Upper lobe of left lung (tissue), 6 donors: ENCODE results near the gene CCNDBP1. TPM values are rescaled to one million over a fixed set of nuclear protein-coding genes. Genes with fewer than 3 reads are reported as not detected.

ENCODE experiments used
- ATAC-seq, 2 donors: fragments of 200-7000 bp; cut with Tn5 transposase; one replicate each; pipeline ENCODE4 v1.9.1; 2022; ENCODE audit warnings: mild to moderate bottlenecking in 2 of 2, moderate library complexity in 2 of 2; ENCODE audit not compliant: low FRiP score in 2 of 2
- DNase-seq, 2 donors: peaks; one replicate each; pipeline ENCODE4 v3.0.0-alpha.2; 2019 to 2020
- H3K27ac ChIP-seq, 4 donors: fragments of 200-600 bp; sonication (generic); one replicate each; pipeline ENCODE4 v1.5.1; 2016 to 2019
- H3K27me3 ChIP-seq, 4 donors: fragments of 200-600 bp; sonication (generic); one replicate each; pipeline ENCODE4 v1.5.1; 2017 to 2019
- H3K36me3 ChIP-seq, 4 donors: fragments of 200-600 bp; sonication (generic); one replicate each; pipeline ENCODE4 v1.5.1; 2016 to 2019
- H3K4me1 ChIP-seq, 4 donors: fragments of 200-600 bp; sonication (generic); one replicate each; pipeline ENCODE4 v1.5.1; 2018 to 2019
- H3K4me3 ChIP-seq, 4 donors: fragments of 200-600 bp; sonication (generic); one replicate each; pipeline ENCODE4 v1.5.1; 2017 to 2019; ENCODE audit warnings: mild to moderate bottlenecking in 2 of 4, moderate library complexity in 1 of 4
- H3K9me3 ChIP-seq, 4 donors: fragments of 200-600 bp; sonication (generic); one replicate each; pipeline ENCODE4 v1.5.1; 2018 to 2019
- CTCF ChIP-seq, 6 experiments: fragments of 450-650 bp in 4 of 6; fragments of 200-600 bp in 2 of 6; sonication (generic) in 2 of 6; IDR thresholded peaks; one replicate each; pipeline ENCODE4 v1.5.1; 2016 to 2019; ENCODE audit warnings: antibody characterized with exemption in 6 of 6
- EP300 ChIP-seq, 4 donors: sonication (generic); formaldehyde crosslinking; IDR thresholded peaks; one replicate each; pipeline ENCODE4 v1.5.1; 2017; ENCODE audit warnings: antibody characterized with exemption in 4 of 4, control low read depth in 2 of 4
- POLR2A ChIP-seq, 4 donors: fragments of 450-650 bp; IDR thresholded peaks; one replicate each; pipeline ENCODE4 v1.5.1; 2016 to 2017; ENCODE audit warnings: antibody characterized with exemption in 4 of 4, mild to moderate bottlenecking in 2 of 4
- POLR2AphosphoS5 ChIP-seq, 2 donors: sonication (generic); formaldehyde crosslinking; IDR thresholded peaks; one replicate each; pipeline ENCODE4 v1.5.1; 2017; ENCODE audit warnings: antibody characterized with exemption in 2 of 2
- WGBS, 2 donors: methylation state at CpG; one replicate each; pipeline ENCODE4 v1.1.5; 2017 to 2018; 5-methylcytosine and 5-hydroxymethylcytosine counted together
- total RNA-seq, 6 donors: library from RNA; depleted of rRNA in 4 of 6; stranded (reverse); fragments of >200 nt in 4 of 6; gene quantifications; one replicate each; pipeline versions ENCODE4 v1.1.0 to v1.2.1, GENCODE V29; 2016 to 2021
- donor health status: DM: no; HTN: no; CAD: no; lungs with moderate emphysema.
- donor health status: DM: no; HTN: yes; CAD: no; lungs with severe emphysema.

The CCNDBP1 gene
- 100 to 1,000 TPM in 2 of 6 donors, 10 to 100 TPM in 4; 56.1 to 117 (median 95.5) TPM for total RNA-seq

GRCh38 chr15:43185157-43186002 lies at the start of gene CCNDBP1:
Gene CCNDBP1, plus strand, starts transcription at chr15:43185403. Its CDS starts 96 bp downstream, at chr15:43185499.
- TF ChIP-seq CTCF (IDR thresholded peaks at IDR 0.05) (peak in 5 of 6 experiments; percentile 14 to 47 (median 36)), EP300 (IDR thresholded peaks at IDR 0.05) (no peak), POLR2AphosphoS5 (IDR thresholded peaks at IDR 0.05) (peak; percentile 95 to 97), POLR2A (IDR thresholded peaks at IDR 0.05) (peak; percentile 30 to 94 (median 73))
- peaks cover 6 to 29% (median 20%) of the 10 kb centered on the region in 4 donors for H3K36me3 ChIP-seq
- H3K27me3 ChIP-seq, result no peaks in the 10 kb centered on the region
- H3K4me1 ChIP-seq, result peaks cover 6 to 24% (median 21%) of the 10 kb centered on the region in 4 donors
- ATAC-seq, result peak; percentile 98 to 99
- peak within 1 kb of the TSS; percentile 95 to 98 (median 96) for H3K27ac ChIP-seq
- 1% methylated on average over 25 to 60 of the region's 69 CpGs for WGBS, 2 donors
- H3K4me3 ChIP-seq, result peak within 1 kb of the TSS; percentile 73 to 98 (median 91)
- DNase-seq, result peak; percentile 99 to 100
- no peaks in the 10 kb centered on the region for H3K9me3 ChIP-seq

- H3K9me3 ChIP-seq, result no peaks in the 10 kb centered on the region
- DNase-seq (no peak), ATAC-seq (no peak)
- peaks cover 15 to 53% (median 34%) of the 10 kb centered on the region in 4 donors for H3K36me3 ChIP-seq
- no peak overlapping the region for H3K4me3 ChIP-seq
- H3K27me3 ChIP-seq, result no peaks in the 10 kb centered on the region
- peaks cover 3 to 7% (median 4%) of the 10 kb centered on the region in 4 donors for H3K4me1 ChIP-seq
- TF ChIP-seq EP300 (IDR thresholded peaks at IDR 0.05) (no peak), POLR2A (IDR thresholded peaks at IDR 0.05) (no peak), POLR2AphosphoS5 (IDR thresholded peaks at IDR 0.05) (no peak), CTCF (IDR thresholded peaks at IDR 0.05) (no peak)
- no peak overlapping the region for H3K27ac ChIP-seq
- whole genome bisulfite sequencing, 2 donors, result 81 to 84% methylated on average over 4 of the region's 4 CpGs
Observed at GRCh38 chr15:43143203-43143941, 41.8 kb upstream of the CCNDBP1 start.

GRCh38 chr15:43144512-43144911 lies 40.7 kb upstream of the CCNDBP1 start:
- Histone ChIP-seq H3K27ac (no peak overlapping the region), H3K27me3 (no peaks in the 10 kb centered on the region), H3K4me3 (no peak overlapping the region), H3K9me3 (no peaks in the 10 kb centered on the region), H3K36me3 (peaks cover 15 to 53% (median 30%) of the 10 kb centered on the region in 4 donors), H3K4me1 (peaks cover 3 to 7% (median 4%) of the 10 kb centered on the region in 4 donors)
- ATAC-seq (no peak), DNase-seq (no peak)
- TF ChIP-seq POLR2A (IDR thresholded peaks at IDR 0.05) (no peak), EP300 (IDR thresholded peaks at IDR 0.05) (no peak), POLR2AphosphoS5 (IDR thresholded peaks at IDR 0.05) (no peak), CTCF (IDR thresholded peaks at IDR 0.05) (no peak)

- ATAC-seq (no peak), DNase-seq (no peak)
- 91 to 94% methylated on average over 5 of the region's 5 CpGs for WGBS, 2 donors
Observed at GRCh38 chr15:43146184-43146583, 39.0 kb upstream of the CCNDBP1 start.

More at GRCh38 chr15:43146184-43146583, 39.0 kb upstream of the CCNDBP1 start:
- no peak overlapping the region for H3K4me3 ChIP-seq
- H3K27ac ChIP-seq, result no peak overlapping the region
- peaks cover 3 to 7% (median 4%) of the 10 kb centered on the region in 4 donors for H3K4me1 ChIP-seq
- peaks cover 7 to 51% (median 18%) of the 10 kb centered on the region in 4 donors for H3K36me3 ChIP-seq
- no peaks in the 10 kb centered on the region for H3K27me3 ChIP-seq
- TF ChIP-seq EP300 (IDR thresholded peaks at IDR 0.05) (no peak), POLR2A (IDR thresholded peaks at IDR 0.05) (no peak), POLR2AphosphoS5 (IDR thresholded peaks at IDR 0.05) (no peak), CTCF (IDR thresholded peaks at IDR 0.05) (no peak)
- no peaks in the 10 kb centered on the region for H3K9me3 ChIP-seq
